ENCODE data around the gene S1PR4. TPM values are rescaled to one million over a fixed set of nuclear protein-coding genes. Genes with fewer than 3 reads are reported as not detected.

S1PR4 gene
- total RNA-seq, 2 experiments from 2014 or later = 70.2 to 73.7 TPM

DNA sequence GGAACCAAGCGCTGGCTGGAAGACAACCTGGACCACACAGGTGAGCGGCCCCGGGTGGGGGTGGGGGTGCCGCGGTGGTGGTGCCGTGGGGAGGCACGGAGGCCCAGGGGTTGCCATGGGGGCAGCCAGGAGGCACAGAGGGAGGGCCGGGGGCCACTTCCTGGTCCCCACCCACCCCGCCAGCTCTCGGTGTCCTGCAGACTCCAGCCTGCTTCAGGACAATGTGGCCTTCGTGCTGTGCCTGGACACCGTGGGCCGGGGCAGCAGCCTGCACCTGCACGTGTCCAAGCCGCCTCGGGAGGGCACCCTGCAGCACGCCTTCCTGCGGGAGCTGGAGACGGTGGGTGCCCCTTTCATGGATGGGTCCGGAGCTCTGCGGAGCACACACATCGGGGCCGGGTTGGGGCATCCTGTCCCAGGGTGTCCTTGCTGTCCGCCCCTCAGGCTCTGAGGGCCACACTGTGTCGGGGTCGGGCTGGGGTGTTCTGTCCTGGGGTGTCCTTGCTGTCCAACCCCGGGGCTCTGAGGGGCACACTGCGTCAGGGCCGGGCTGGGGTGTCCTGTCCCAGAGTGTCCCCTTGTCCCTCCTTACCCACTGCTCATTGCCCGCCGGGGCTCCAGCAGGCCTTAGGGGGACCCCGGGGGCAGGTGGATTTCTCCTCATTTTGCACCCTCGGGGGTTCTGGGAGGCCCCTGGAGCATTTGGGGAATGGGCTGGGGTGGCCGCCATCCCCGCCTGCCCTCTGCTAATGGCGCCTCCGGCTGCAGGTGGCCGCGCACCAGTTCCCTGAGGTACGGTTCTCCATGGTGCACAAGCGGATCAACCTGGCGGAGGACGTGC, 25.5 kb downstream of the S1PR4 start:
- peaks cover 22% of the 10 kb centered on the region for H3K36me3 Mint-ChIP-seq (ENCODE audit: low read depth)
- no peak overlapping the region for H3K27ac ChIP-seq (ENCODE audit: low read depth in 1 of 2, low read length in 2 of 2)
- no peak overlapping the region for H3K4me3 ChIP-seq (ENCODE audit: low read length)
- intact Hi-C loops (cut with DNase I, micrococcal nuclease) = no loop called here
- ATAC-seq (ENCODE audit: poor library complexity) (no peak), DNase-seq (no peak)
- no peak overlapping the region for H3K27ac Mint-ChIP-seq
- ChIA-PET CTCF (no interaction called here), POLR2A (no interaction called here)
- H3K4me1 Mint-ChIP-seq (ENCODE audit: low read depth) = no peaks in the 10 kb centered on the region
- no peak overlapping the region for H3K4me3 Mint-ChIP-seq
- peaks cover 44% of the 10 kb centered on the region for H3K36me3 ChIP-seq (ENCODE audit: insufficient read depth, low read length)
- no peaks in the 10 kb centered on the region for H3K4me1 ChIP-seq (ENCODE audit: insufficient read depth, low read length)
- H3K9me3 ChIP-seq (ENCODE audit: control insufficient read depth in 1 of 2, insufficient read depth in 1 of 2, low read length in 2 of 2) = no peaks in the 10 kb centered on the region
- no peak for TF ChIP-seq CTCF (IDR thresholded peaks at IDR 0.05)
- no peaks in the 10 kb centered on the region for H3K27me3 ChIP-seq (ENCODE audit: control insufficient read depth in 1 of 2, insufficient read depth in 2 of 2, low read length in 2 of 2)
- no peaks in the 10 kb centered on the region for H3K9me3 Mint-ChIP-seq
- H3K27me3 Mint-ChIP-seq = no peaks in the 10 kb centered on the region

- Histone ChIP-seq H3K9me3 (ENCODE audit: control insufficient read depth in 1 of 2, insufficient read depth in 1 of 2, low read length in 2 of 2) (no peaks in the 10 kb centered on the region), H3K27me3 (ENCODE audit: control insufficient read depth in 1 of 2, insufficient read depth in 2 of 2, low read length in 2 of 2) (no peaks in the 10 kb centered on the region), H3K4me1 (ENCODE audit: insufficient read depth, low read length) (no peaks in the 10 kb centered on the region), H3K36me3 (ENCODE audit: insufficient read depth, low read length) (peaks cover 41% of the 10 kb centered on the region), H3K27ac (ENCODE audit: low read depth in 1 of 2, low read length in 2 of 2) (no peak overlapping the region), H3K4me3 (ENCODE audit: low read length) (no peak overlapping the region)
- H3K36me3 Mint-ChIP-seq (ENCODE audit: low read depth) = peaks cover 22% of the 10 kb centered on the region
- H3K4me3 Mint-ChIP-seq = no peak overlapping the region
- no peaks in the 10 kb centered on the region for H3K4me1 Mint-ChIP-seq (ENCODE audit: low read depth)
- DNase-seq = no peak
- POLR2A ChIA-PET = no interaction called here
- CTCF ChIA-PET = no interaction called here
- H3K27ac Mint-ChIP-seq = no peak overlapping the region
- H3K27me3 Mint-ChIP-seq = no peaks in the 10 kb centered on the region
- no peaks in the 10 kb centered on the region for H3K9me3 Mint-ChIP-seq
- ATAC-seq (ENCODE audit: poor library complexity) = no peak
- no peak for TF ChIP-seq CTCF (IDR thresholded peaks at IDR 0.05)
- intact Hi-C loops (cut with DNase I, micrococcal nuclease) = no loop called here
Observed at GRCh38 chr19:3204646-3205275, 26.2 kb downstream of the S1PR4 start.

DNA sequence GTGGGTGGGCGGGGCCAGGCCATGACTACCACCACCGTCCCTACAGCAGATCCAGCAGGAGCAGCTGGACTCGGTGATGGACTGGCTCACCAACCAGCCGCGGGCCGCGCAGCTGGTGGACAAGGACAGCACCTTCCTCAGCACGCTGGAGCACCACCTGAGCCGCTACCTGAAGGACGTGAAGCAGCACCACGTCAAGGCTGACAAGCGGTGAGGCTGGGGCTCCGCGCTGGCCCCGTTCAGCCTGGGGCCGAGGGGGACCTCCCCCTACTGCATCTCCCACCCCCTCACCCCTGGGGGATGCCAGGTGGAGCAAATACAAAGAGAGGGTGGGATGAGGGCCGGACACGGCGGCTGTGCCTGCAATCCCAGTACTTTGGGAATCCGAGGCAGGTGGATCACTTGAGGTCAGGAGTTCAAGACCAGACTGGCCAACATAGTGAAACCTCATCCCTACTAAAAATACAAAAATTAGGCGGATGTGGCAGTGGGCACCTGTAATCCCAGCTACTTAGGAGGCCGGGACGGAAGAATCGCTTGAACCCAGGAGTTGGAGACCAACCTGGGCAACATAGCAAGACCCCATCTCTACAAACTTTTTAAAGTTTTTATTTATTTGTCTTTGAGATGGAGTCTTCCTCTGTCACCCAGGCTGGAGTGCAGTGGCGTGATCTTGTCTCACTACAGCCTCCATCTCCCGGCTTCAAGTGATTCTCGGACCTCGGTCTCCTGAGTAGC, 27.8 kb downstream of the S1PR4 start:
- no peak overlapping the region for H3K27ac Mint-ChIP-seq
- Histone ChIP-seq H3K27ac (ENCODE audit: low read depth in 1 of 2, low read length in 2 of 2) (no peak overlapping the region), H3K36me3 (ENCODE audit: insufficient read depth, low read length) (peaks cover 38% of the 10 kb centered on the region), H3K9me3 (ENCODE audit: control insufficient read depth in 1 of 2, insufficient read depth in 1 of 2, low read length in 2 of 2) (no peaks in the 10 kb centered on the region), H3K27me3 (ENCODE audit: control insufficient read depth in 1 of 2, insufficient read depth in 2 of 2, low read length in 2 of 2) (no peaks in the 10 kb centered on the region), H3K4me1 (ENCODE audit: insufficient read depth, low read length) (peaks cover 6% of the 10 kb centered on the region), H3K4me3 (ENCODE audit: low read length) (no peak overlapping the region)
- H3K36me3 Mint-ChIP-seq (ENCODE audit: low read depth) = peaks cover 20% of the 10 kb centered on the region
- H3K27me3 Mint-ChIP-seq = no peaks in the 10 kb centered on the region
- no peaks in the 10 kb centered on the region for H3K9me3 Mint-ChIP-seq
- H3K4me3 Mint-ChIP-seq = no peak overlapping the region
- intact Hi-C loops (cut with DNase I, micrococcal nuclease) = no loop called here
- ChIA-PET CTCF (no interaction called here), POLR2A (no interaction called here)
- ATAC-seq (ENCODE audit: poor library complexity) (no peak), DNase-seq (no peak)
- no peaks in the 10 kb centered on the region for H3K4me1 Mint-ChIP-seq (ENCODE audit: low read depth)
- TF ChIP-seq CTCF (IDR thresholded peaks at IDR 0.05) = no peak
